Tibial artery (tissue), 4 donors: Measurements from ENCODE around the gene TRIM71.

Source experiments
- DNase-seq, 2 donors: peaks; one replicate each; pipeline ENCODE4 v3.0.0-alpha.2; 2019
- H3K27ac ChIP-seq, 2 donors: fragments of 200-600 bp; sonication (generic) in 1 of 2; 1 replicate in 1 of 2; 2 replicates in 1 of 2; pipeline ENCODE4 v1.5.1; 2018 to 2019; ENCODE audit warnings: mild to moderate bottlenecking in 1 of 2
- H3K27me3 ChIP-seq, 2 donors: fragments of 200-600 bp; sonication (generic) in 1 of 2; one replicate each; pipeline versions ENCODE4 v1.5.1 to v1.6.0; 2016 to 2019
- H3K36me3 ChIP-seq, 3 donors: fragments of 200-600 bp; sonication (generic) in 2 of 3; one replicate each; pipeline ENCODE4 v1.5.1; 2016 to 2019; ENCODE audit warnings: mild to moderate bottlenecking in 2 of 3
- H3K4me1 ChIP-seq, 4 donors: fragments of 200-600 bp; sonication (generic) in 2 of 4; 1 replicate in 3 of 4; 2 replicates in 1 of 4; pipeline ENCODE4 v1.5.1; 2016 to 2019
- H3K4me3 ChIP-seq, 2 donors: fragments of 200-600 bp; sonication (generic) in 1 of 2; 1 replicate in 1 of 2; 2 replicates in 1 of 2; pipeline ENCODE4 v1.5.1; 2018 to 2019; ENCODE audit warnings: mild to moderate bottlenecking in 2 of 2
- H3K9me3 ChIP-seq, 3 donors: fragments of 200-600 bp; sonication (generic) in 1 of 3; one replicate each; pipeline ENCODE4 v1.5.1; 2016 to 2019
- CTCF ChIP-seq, 2 experiments: fragments of 200-600 bp in 1 of 2; fragments of 450-650 bp in 1 of 2; IDR thresholded peaks; one replicate each; pipeline ENCODE4 v1.5.1; 2017 to 2019; ENCODE audit warnings: antibody characterized with exemption in 2 of 2, mild to moderate bottlenecking in 1 of 2, moderate library complexity in 1 of 2
- intact Hi-C: fragments of 100-400 bp; cut with DNase I; formaldehyde crosslinking; loops from one replicate; pipeline ENCODE4 v1.15.0; 2023; ENCODE audit warnings: low total_unique reads

The TRIM71 gene

GRCh38 chr3:32871273-32871672 lies 53.5 kb downstream of the TRIM71 start:
- intact Hi-C loops, result no loop called here
- DNase-seq, result no peak
- Histone ChIP-seq H3K36me3 (no peaks in the 10 kb centered on the region), H3K9me3 (no peaks in the 10 kb centered on the region), H3K27ac (no peak overlapping the region), H3K4me1 (peaks cover 0 to 16% (median 15%) of the 10 kb centered on the region in 4 donors), H3K27me3 (peaks cover 0 to 3% of the 10 kb centered on the region in 2 donors), H3K4me3 (no peak overlapping the region)
- TF ChIP-seq CTCF (IDR thresholded peaks at IDR 0.05), result no peak

GRCh38 chr3:32872487-32873382 lies 54.9 kb downstream of the TRIM71 start:
- H3K27ac ChIP-seq, result no peak overlapping the region
- H3K9me3 ChIP-seq, result no peaks in the 10 kb centered on the region
- no peaks in the 10 kb centered on the region for H3K36me3 ChIP-seq
- peaks cover 0 to 3% of the 10 kb centered on the region in 2 donors for H3K27me3 ChIP-seq
- no peak overlapping the region for H3K4me3 ChIP-seq
- intact Hi-C loops, result no loop called here
- no peak for TF ChIP-seq CTCF (IDR thresholded peaks at IDR 0.05)
- H3K4me1 ChIP-seq, result peaks cover 0 to 16% (median 15%) of the 10 kb centered on the region in 4 donors
- DNase-seq, result no peak

DNA sequence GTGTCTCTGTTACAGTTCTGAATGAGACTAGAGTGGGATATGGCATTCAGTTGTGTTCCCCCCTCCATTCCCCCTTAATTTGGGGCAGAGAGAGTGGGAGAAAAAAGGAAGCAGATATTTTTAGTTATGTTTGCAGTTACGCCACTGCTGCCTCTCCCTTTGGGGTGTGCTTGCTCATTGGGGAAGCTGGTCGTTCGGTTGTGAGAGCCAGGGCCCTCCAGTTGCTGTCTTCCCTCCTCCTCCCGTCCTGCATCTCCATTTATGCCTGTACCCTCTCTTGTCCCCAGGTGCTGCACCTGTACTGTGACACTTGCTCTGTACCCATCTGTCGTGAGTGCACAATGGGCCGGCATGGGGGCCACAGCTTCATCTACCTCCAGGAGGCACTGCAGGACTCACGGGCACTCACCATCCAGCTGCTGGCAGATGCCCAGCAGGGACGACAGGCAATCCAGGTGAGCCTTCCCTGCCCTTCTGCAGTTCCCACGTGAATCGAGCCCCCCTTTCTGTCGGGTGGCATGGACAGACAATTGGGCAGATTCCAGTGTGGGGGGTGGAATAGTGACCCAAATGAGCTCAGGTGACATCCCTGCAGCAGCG lies 55.8 kb downstream of the TRIM71 start:
- H3K36me3 ChIP-seq, result no peaks in the 10 kb centered on the region
- H3K9me3 ChIP-seq, result no peaks in the 10 kb centered on the region
- intact Hi-C loops, result no loop called here
- DNase-seq, result no peak
- no peak for TF ChIP-seq CTCF (IDR thresholded peaks at IDR 0.05)
- H3K27ac ChIP-seq, result no peak overlapping the region
- H3K4me3 ChIP-seq, result no peak overlapping the region
- peaks cover 0 to 2% of the 10 kb centered on the region in 2 donors for H3K27me3 ChIP-seq
- peaks cover 0 to 16% (median 15%) of the 10 kb centered on the region in 4 donors for H3K4me1 ChIP-seq

- Histone ChIP-seq H3K4me3 (no peak overlapping the region), H3K27me3 (no peaks in the 10 kb centered on the region), H3K9me3 (no peaks in the 10 kb centered on the region), H3K36me3 (no peaks in the 10 kb centered on the region), H3K4me1 (peaks cover 0 to 16% (median 15%) of the 10 kb centered on the region in 4 donors), H3K27ac (no peak overlapping the region)
- no peak for DNase-seq
- intact Hi-C loops, result no loop called here
- no peak for TF ChIP-seq CTCF (IDR thresholded peaks at IDR 0.05)
Measured at GRCh38 chr3:32876920-32877319, 59.1 kb downstream of the TRIM71 start.

DNA sequence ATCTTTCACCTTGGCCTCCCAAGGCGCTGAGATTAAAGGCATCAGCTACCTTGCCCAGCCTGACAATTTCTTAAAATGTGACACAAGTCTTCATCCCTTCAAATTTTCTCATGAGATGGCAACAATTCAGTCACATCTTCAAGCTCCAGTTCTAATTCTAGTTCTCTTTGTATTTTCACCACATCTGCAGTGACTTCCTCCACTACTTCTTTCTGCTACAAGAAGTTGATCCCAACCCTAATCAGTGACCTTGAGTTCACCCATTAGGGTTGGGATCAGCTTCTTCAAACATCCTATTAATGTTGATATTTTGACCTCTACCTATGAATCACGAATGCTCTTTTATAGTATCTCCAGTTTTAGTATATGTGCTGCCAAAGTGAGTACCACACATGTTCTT lies 59.8 kb downstream of the TRIM71 start:
- Histone ChIP-seq H3K9me3 (no peaks in the 10 kb centered on the region), H3K4me3 (no peak overlapping the region), H3K4me1 (peaks cover 0 to 15% (median 13%) of the 10 kb centered on the region in 4 donors), H3K27me3 (no peaks in the 10 kb centered on the region), H3K27ac (no peak overlapping the region), H3K36me3 (no peaks in the 10 kb centered on the region)
- DNase-seq, result no peak
- intact Hi-C loops, result no loop called here
- TF ChIP-seq CTCF (IDR thresholded peaks at IDR 0.05), result no peak
